SK-N-SH treated with all-trans-retinoic acid at 6 μM for 48 hours (cell line): ENCODE data around the gene MSL2.

Experiments
- ARNTL ChIP-seq: fragments of 450-650 bp; formaldehyde crosslinking; IDR thresholded peaks from 2 replicates; pipeline ENCODE4 v1.5.0; 2020; ENCODE audit warnings: low read depth, mild to moderate bottlenecking, moderate library complexity, borderline replicate concordance
- CREB5 ChIP-seq: fragments of 250-450 bp; sonication (Bioruptor Pico); IDR thresholded peaks from 2 replicates; pipeline ENCODE4 v1.5.1; 2020; ENCODE audit warnings: low read depth, mild to moderate bottlenecking, moderate library complexity
- CSRNP3 ChIP-seq: fragments of 250-450 bp; sonication (Bioruptor Pico); IDR thresholded peaks from 2 replicates; pipeline ENCODE4 v1.5.1; 2021; ENCODE audit warnings: mild to moderate bottlenecking, moderate library complexity
- GLIS3 ChIP-seq: fragments of 250-450 bp; sonication (Bioruptor Pico); IDR thresholded peaks from 2 replicates; pipeline ENCODE4 v1.5.0; 2020; ENCODE audit warnings: mild to moderate bottlenecking, moderate library complexity
- ISL1 ChIP-seq: fragments of 250-450 bp; sonication (Bioruptor Pico); IDR thresholded peaks from 2 replicates; pipeline ENCODE4 v2.1.2; 2022; ENCODE audit warnings: mild to moderate bottlenecking, moderate library complexity
- POU6F1 ChIP-seq: fragments of 250-450 bp; sonication (Bioruptor Pico); IDR thresholded peaks from 2 replicates; pipeline ENCODE4 v1.8.0; 2021; ENCODE audit warnings: low read depth, mild to moderate bottlenecking, moderate library complexity, borderline replicate concordance
- PPARA ChIP-seq: fragments of 250-450 bp; sonication (Bioruptor Pico); IDR thresholded peaks from 2 replicates; pipeline ENCODE4 v1.5.0; 2020; ENCODE audit warnings: mild to moderate bottlenecking, borderline replicate concordance
- RARB ChIP-seq: fragments of 250-450 bp; sonication (Bioruptor Pico); IDR thresholded peaks from 2 replicates; pipeline ENCODE4 v1.8.0; 2021; ENCODE audit warnings: mild to moderate bottlenecking, moderate library complexity

GRCh38 chr3:136120373-136121348 lies 75.5 kb downstream of the MSL2 start:
- TF ChIP-seq ISL1 (no peak), CREB5 (CRISPR knock-in tag) (no peak), ARNTL (CRISPR knock-in tag) (no peak), RARB (CRISPR knock-in tag) (no peak), POU6F1 (no peak), PPARA (no peak), CSRNP3 (no peak), GLIS3 (CRISPR knock-in tag) (no peak)
